Calu3 (cell line): Measurements from ENCODE around the gene EFCC1. TPM values are rescaled to one million over a fixed set of nuclear protein-coding genes. Genes with fewer than 3 reads are reported as not detected.

Experiments
- BruUV-seq: library from RNA; stranded (reverse); fragments of 400-500 nt; replicated peaks from 2 replicates; lab custom pipeline; 2021; lab: Mats Ljungman, UMichigan
- CTCF ChIA-PET: fragments of 300-600 bp; sonication (Branson Sonifier 250); formaldehyde crosslinking; loops from one replicate; lab custom pipeline; 2022; ENCODE audit warnings: antibody characterized with exemption; lab: Charles Lee
- DNase-seq: peaks from one replicate; pipeline ENCODE4 v3.0.0; 2022
- H3K27ac Mint-ChIP-seq: one replicate; pipeline ENCODE4 v1.8.0; 2022; ENCODE audit warnings: mixed read lengths; ENCODE audit not compliant: unreplicated experiment
- H3K27me3 Mint-ChIP-seq: one replicate; pipeline ENCODE4 v1.8.0; 2022; ENCODE audit warnings: mixed read lengths; ENCODE audit not compliant: unreplicated experiment
- H3K36me3 Mint-ChIP-seq: one replicate; pipeline ENCODE4 v1.8.0; 2022; ENCODE audit warnings: mild to moderate bottlenecking, moderate library complexity, mixed read lengths; ENCODE audit not compliant: insufficient read depth, unreplicated experiment
- H3K4me1 Mint-ChIP-seq: one replicate; pipeline ENCODE4 v1.8.0; 2022; ENCODE audit warnings: mild to moderate bottlenecking, low read depth, mixed read lengths; ENCODE audit not compliant: unreplicated experiment
- H3K4me3 Mint-ChIP-seq: one replicate; pipeline ENCODE4 v1.8.0; 2022; ENCODE audit warnings: mild to moderate bottlenecking, low read depth, moderate library complexity, mixed read lengths; ENCODE audit not compliant: unreplicated experiment
- H3K9me3 Mint-ChIP-seq: one replicate; pipeline ENCODE4 v1.8.0; 2022; ENCODE audit warnings: low read depth, mixed read lengths; ENCODE audit not compliant: unreplicated experiment
- intact Hi-C: fragments of 100-400 bp; cut with micrococcal nuclease; formaldehyde crosslinking; loops from one replicate; pipeline ENCODE4 v1.10.0; 2022; ENCODE audit not compliant: unreplicated experiment
- total RNA-seq: library from RNA; stranded (reverse); gene quantifications from 2 replicates; pipeline ENCODE4 v1.2.3, GENCODE V29; 2022
- TF ChIP-seq, protein P1 (sequence below): fragments of 200-600 bp; IDR thresholded peaks from one replicate; pipeline ENCODE4 v1.8.0; 2022; ENCODE audit warnings: antibody characterized with exemption; ENCODE audit not compliant: unreplicated experiment

Gene EFCC1
- total RNA-seq, 1 experiment from 2014 or later: not detected

DNA sequence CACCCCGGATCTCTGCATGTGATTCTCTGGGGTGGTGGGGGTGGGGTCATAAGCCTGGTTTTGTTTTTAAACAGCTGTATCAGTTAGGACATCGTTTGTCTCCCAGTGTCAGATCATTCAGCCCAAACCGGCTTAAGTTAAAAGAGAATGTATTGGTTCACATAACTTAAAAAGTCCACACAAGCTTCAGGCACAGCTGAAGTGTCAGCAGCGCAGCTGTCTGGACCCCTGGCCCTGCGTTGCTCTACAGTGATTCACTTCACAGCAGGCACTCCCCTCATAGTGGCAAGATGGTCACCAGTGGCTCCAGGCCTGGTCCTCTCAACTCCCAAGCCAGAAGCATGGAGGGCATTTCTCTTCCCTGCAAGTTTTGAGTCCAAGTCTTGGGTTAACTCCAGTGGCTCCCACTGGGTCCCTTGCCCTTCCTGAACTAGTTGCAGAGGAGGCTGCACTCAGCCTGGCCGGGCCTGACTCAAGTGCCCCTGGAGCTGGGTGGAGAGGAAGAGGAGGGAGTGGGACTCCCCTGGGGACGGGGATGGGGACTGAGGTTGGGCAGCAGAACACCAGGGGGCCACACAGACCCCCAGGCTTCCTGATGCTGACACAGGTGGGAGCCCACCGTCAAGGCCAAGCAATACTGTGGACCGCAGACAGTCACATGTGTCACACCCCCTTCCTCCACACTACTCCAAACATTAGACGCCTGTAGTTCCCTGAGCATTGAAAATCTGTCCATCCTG is 30.5 kb downstream of the EFCC1 start:
- Mint-ChIP-seq H3K36me3 (peaks cover 4% of the 10 kb centered on the region), H3K27me3 (peaks cover 34% of the 10 kb centered on the region), H3K4me1 (peaks cover 2% of the 10 kb centered on the region), H3K27ac (no peak overlapping the region), H3K4me3 (no peak overlapping the region), H3K9me3 (no peaks in the 10 kb centered on the region)
- TF ChIP-seq, protein P1, sequence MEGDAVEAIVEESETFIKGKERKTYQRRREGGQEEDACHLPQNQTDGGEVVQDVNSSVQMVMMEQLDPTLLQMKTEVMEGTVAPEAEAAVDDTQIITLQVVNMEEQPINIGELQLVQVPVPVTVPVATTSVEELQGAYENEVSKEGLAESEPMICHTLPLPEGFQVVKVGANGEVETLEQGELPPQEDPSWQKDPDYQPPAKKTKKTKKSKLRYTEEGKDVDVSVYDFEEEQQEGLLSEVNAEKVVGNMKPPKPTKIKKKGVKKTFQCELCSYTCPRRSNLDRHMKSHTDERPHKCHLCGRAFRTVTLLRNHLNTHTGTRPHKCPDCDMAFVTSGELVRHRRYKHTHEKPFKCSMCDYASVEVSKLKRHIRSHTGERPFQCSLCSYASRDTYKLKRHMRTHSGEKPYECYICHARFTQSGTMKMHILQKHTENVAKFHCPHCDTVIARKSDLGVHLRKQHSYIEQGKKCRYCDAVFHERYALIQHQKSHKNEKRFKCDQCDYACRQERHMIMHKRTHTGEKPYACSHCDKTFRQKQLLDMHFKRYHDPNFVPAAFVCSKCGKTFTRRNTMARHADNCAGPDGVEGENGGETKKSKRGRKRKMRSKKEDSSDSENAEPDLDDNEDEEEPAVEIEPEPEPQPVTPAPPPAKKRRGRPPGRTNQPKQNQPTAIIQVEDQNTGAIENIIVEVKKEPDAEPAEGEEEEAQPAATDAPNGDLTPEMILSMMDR: no peak
- no peak for DNase-seq
- BruUV-seq: no TSS peak
- CTCF ChIA-PET: interaction anchor here (1.7 kb wide), 1 partner anchor 15 kb away, joined by 4 read pairs; no protein-coding TSS in a partner anchor
- intact Hi-C loops: no loop called here

DNA sequence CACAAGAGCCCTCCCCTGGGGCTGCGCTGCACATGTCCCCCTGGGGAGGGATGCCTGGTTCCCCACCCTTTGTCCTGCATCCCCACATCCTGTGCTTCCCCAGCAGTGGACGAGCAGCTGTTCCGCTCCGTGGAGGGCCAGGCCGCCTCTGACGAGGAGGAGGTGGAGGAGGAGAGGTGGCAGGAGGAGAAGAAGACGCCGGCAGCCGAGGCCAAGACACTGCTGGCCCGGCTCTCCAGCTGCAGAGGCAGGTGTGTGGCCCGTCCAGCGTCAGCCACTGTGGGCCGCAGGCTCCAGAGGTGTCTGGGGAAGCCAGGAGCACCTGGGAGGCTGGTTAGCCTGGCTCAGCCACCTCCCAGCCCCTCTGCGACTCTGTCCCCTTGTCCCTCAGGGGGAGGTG is 31.6 kb downstream of the EFCC1 start:
- no peaks in the 10 kb centered on the region for H3K4me1 Mint-ChIP-seq

GRCh38 chr3:129033151-129033550 is 32.0 kb downstream of the EFCC1 start:
- H3K9me3 Mint-ChIP-seq: no peaks in the 10 kb centered on the region
- CTCF ChIA-PET: interaction anchor here (1.1 kb wide), 1 partner anchor 20 kb away, joined by 3 read pairs; no protein-coding TSS in a partner anchor

More for the DNA sequence above, 31.6 kb downstream of the EFCC1 start:
- intact Hi-C loops: no loop called here
- H3K27ac Mint-ChIP-seq: no peak overlapping the region
- no peaks in the 10 kb centered on the region for H3K9me3 Mint-ChIP-seq
- no peak for DNase-seq
- BruUV-seq: no TSS peak
- CTCF ChIA-PET: interaction anchor here (1.1 kb wide), 1 partner anchor 20 kb away, joined by 3 read pairs; no protein-coding TSS in a partner anchor
- no peaks in the 10 kb centered on the region for H3K36me3 Mint-ChIP-seq
- H3K27me3 Mint-ChIP-seq: peaks cover 39% of the 10 kb centered on the region
- TF ChIP-seq, protein P1: no peak
- H3K4me3 Mint-ChIP-seq: no peak overlapping the region

DNA sequence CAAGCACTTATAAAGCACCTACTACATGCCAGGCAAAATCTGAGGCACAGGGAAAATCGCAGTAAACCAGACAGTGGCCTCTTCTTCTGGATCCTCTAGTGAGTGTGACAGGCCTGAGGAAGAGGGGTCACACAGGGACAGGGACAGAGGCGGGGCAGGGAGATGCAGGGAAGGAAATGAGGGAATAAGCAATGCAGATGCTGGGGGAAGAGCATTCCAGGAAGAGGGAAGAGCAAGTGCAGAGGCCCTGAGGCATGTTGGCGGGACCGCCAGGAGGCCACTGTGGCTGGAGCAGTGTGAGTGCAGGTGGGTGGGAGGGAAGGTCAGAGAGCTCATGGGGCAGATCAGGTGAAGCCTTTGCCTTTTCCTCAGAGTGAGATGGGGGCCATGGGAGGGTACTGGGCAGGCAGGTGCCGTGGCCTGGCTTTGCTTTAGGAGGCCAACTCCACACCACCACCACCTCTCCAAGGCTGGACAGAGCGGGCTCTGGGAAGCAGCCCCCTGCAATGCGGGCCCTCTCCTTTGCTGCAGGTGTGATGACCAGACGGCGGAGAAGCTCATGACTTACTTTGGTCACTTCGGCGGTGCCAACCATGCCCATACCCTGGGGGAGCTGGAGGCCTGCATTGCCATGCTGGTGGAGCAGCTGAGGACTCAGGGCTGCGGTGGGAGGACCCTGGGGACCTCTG is 32.7 kb downstream of the EFCC1 start:
- TF ChIP-seq, protein P1: no peak
- Mint-ChIP-seq H3K4me3 (no peak overlapping the region), H3K36me3 (no peaks in the 10 kb centered on the region), H3K4me1 (no peaks in the 10 kb centered on the region), H3K9me3 (no peaks in the 10 kb centered on the region), H3K27me3 (peaks cover 42% of the 10 kb centered on the region), H3K27ac (no peak overlapping the region)
- DNase-seq: no peak
- BruUV-seq: no TSS peak
- CTCF ChIA-PET: interaction anchor here (1.1 kb wide), 1 partner anchor 19 kb away, joined by 3 read pairs; no protein-coding TSS in a partner anchor
- intact Hi-C loops: no loop called here

More at GRCh38 chr3:129033151-129033550, 32.0 kb downstream of the EFCC1 start:
- TF ChIP-seq, protein P1: no peak
- Mint-ChIP-seq H3K4me1 (no peaks in the 10 kb centered on the region), H3K36me3 (no peaks in the 10 kb centered on the region), H3K27ac (no peak overlapping the region), H3K4me3 (no peak overlapping the region), H3K27me3 (peaks cover 39% of the 10 kb centered on the region)
- DNase-seq: no peak
- BruUV-seq: no TSS peak
- intact Hi-C loops: no loop called here
